Measurements from ENCODE around the gene SPTBN1. TPM values are rescaled to one million over a fixed set of nuclear protein-coding genes. Genes with fewer than 3 reads are reported as not detected.

The SPTBN1 gene
- total and polyA plus RNA-seq, 2 of the 4 experiments (the other 2 are of a cell fraction) = 49.1 to 241 TPM

DNA sequence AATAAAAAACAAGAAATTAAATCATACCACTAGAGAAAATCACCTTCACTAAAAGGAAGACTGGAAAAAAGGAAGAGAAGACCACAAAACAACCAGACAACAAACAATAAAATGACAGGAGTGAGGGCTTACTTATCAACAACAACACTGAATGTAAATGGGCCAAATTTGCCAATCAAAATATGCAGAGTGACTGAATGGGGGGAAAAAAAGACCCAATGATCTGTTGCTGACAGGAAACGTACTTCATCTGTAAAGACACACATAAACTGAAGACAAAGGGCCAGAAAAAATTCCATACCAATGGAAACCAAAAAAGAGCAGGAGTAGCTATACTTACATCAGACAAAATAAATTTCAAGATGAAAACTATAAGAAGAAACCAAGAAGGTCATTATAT, 241.8 kb downstream of the SPTBN1 start:
- no peak overlapping the region for H3K4me3 ChIP-seq (ENCODE audit: insufficient read depth, low read depth, low read length)
- dilution Hi-C loops (cut with HindIII; ENCODE audit: low sequenced_read_pairs, unreplicated experiment) = no loop called here
- no peak overlapping the region for H4K5ac ChIP-seq (ENCODE audit: low read depth, low read length)
- no peak overlapping the region for H2AK5ac ChIP-seq (ENCODE audit: low read depth, low read length)
- H3K4ac ChIP-seq (ENCODE audit: low read depth, low read length) = no peak overlapping the region
- no peaks in the 10 kb centered on the region for H3K36me3 ChIP-seq (ENCODE audit: control insufficient read depth, insufficient read depth, low read length)
- no peak overlapping the region for H2BK15ac ChIP-seq (ENCODE audit: low read depth, low read length)
- H2AK9ac ChIP-seq (replicated peaks; ENCODE audit: low read depth, low read length, poor library complexity) = no peak overlapping the region
- no peaks in the 10 kb centered on the region for H4K20me1 ChIP-seq (ENCODE audit: insufficient read depth, low read length)
- in situ Hi-C loops (cut with MboI; ENCODE audit: low sequenced_read_pairs) = no loop called here
- H2BK5ac ChIP-seq (ENCODE audit: low read depth, low read length, poor library complexity, severe bottlenecking) = no peak overlapping the region
- no peak overlapping the region for H4K91ac ChIP-seq (ENCODE audit: insufficient read depth, low read depth, low read length)
- DNase-seq = no peak
- H3K27me3 ChIP-seq (ENCODE audit: control insufficient read depth, insufficient read depth, low read length) = no peaks in the 10 kb centered on the region
- H3K27ac ChIP-seq (ENCODE audit: insufficient read depth, low read length) = no peak overlapping the region
- no peak overlapping the region for H3K9ac ChIP-seq (ENCODE audit: low read depth, low read length)
- H3K79me1 ChIP-seq (ENCODE audit: low read depth in 1 of 2, low read length in 2 of 2) = no peaks in the 10 kb centered on the region
- CTCF ChIA-PET = no interaction called here
- no TSS peak for BruUV-seq (replicated peaks)
- H3K23ac ChIP-seq (ENCODE audit: low read depth, low read length) = no peak overlapping the region
- no peak overlapping the region for H2AFZ ChIP-seq (replicated peaks; ENCODE audit: low read length, poor library complexity)
- peaks cover 3% of the 10 kb centered on the region; the same call in 1 of the 2 replicates for H3K9me1 ChIP-seq (ENCODE audit: insufficient read depth, low read length)
- intact Hi-C loops (cut with micrococcal nuclease) = no loop called here
- no peak overlapping the region for H3K18ac ChIP-seq (ENCODE audit: low read depth, low read length)
- ATAC-seq (ENCODE audit: low read depth) = no peak
- no peak overlapping the region for H4K8ac ChIP-seq (ENCODE audit: low read depth in 2 of 2, low read length in 2 of 2)
- POLR2A ChIA-PET (ENCODE audit: unreplicated experiment) = no interaction called here
- WGBS, 2 experiments (ENCODE audit: extremely low coverage in 2 of 2, insufficient read length in 1 of 2) = no CpG with 5 or more reads among the region's 1 CpG
- no peaks in the 10 kb centered on the region for H3K4me1 ChIP-seq (ENCODE audit: control insufficient read depth, insufficient read depth, low read length)
- no peak overlapping the region for H3K56ac ChIP-seq (ENCODE audit: extremely low read depth, insufficient read depth, low read length)
- H3K9me3 ChIP-seq (ENCODE audit: control insufficient read depth, insufficient read depth, low read length) = no peaks in the 10 kb centered on the region
- no peak overlapping the region for H3K4me2 ChIP-seq (ENCODE audit: low read depth, low read length)
- no peak overlapping the region for H2BK20ac ChIP-seq (ENCODE audit: low read depth, low read length)
- H3K14ac ChIP-seq (replicated peaks; ENCODE audit: low read depth, low read length) = no peak overlapping the region
- TF ChIP-seq, protein P1, sequence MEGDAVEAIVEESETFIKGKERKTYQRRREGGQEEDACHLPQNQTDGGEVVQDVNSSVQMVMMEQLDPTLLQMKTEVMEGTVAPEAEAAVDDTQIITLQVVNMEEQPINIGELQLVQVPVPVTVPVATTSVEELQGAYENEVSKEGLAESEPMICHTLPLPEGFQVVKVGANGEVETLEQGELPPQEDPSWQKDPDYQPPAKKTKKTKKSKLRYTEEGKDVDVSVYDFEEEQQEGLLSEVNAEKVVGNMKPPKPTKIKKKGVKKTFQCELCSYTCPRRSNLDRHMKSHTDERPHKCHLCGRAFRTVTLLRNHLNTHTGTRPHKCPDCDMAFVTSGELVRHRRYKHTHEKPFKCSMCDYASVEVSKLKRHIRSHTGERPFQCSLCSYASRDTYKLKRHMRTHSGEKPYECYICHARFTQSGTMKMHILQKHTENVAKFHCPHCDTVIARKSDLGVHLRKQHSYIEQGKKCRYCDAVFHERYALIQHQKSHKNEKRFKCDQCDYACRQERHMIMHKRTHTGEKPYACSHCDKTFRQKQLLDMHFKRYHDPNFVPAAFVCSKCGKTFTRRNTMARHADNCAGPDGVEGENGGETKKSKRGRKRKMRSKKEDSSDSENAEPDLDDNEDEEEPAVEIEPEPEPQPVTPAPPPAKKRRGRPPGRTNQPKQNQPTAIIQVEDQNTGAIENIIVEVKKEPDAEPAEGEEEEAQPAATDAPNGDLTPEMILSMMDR (conservative IDR thresholded peaks at IDR 0.05; ENCODE audit: low read depth, low read length) = no peak
- TF ChIP-seq MAZ (IDR thresholded peaks at IDR 0.05; ENCODE audit: borderline replicate concordance, low read depth, low read length) (no peak), FOS (IDR thresholded peaks at IDR 0.05; ENCODE audit: low read depth, low read length) (no peak), CHD1 (IDR thresholded peaks at IDR 0.05; ENCODE audit: low read depth, low read length) (no peak), RFX5 (IDR thresholded peaks at IDR 0.05; ENCODE audit: low read depth, low read length) (no peak), RCOR1 (IDR thresholded peaks at IDR 0.05; ENCODE audit: insufficient replicate concordance, low read length) (no peak), SMC3 (IDR thresholded peaks at IDR 0.05; ENCODE audit: low read depth, low read length) (no peak), CEBPB (IDR thresholded peaks at IDR 0.05; ENCODE audit: low read depth, low read length) (no peak), NFE2L2 (IDR thresholded peaks at IDR 0.05; ENCODE audit: low read depth, low read length) (no peak), RAD21 (IDR thresholded peaks at IDR 0.05; ENCODE audit: low read length) (no peak), MXI1 (IDR thresholded peaks at IDR 0.05; ENCODE audit: borderline replicate concordance, low read depth, low read length) (no peak), POLR2A (IDR thresholded peaks at IDR 0.05; ENCODE audit: low read depth, low read length) (no peak), MAFK (IDR thresholded peaks at IDR 0.05; ENCODE audit: low read depth, low read length) (no peak), BHLHE40 (IDR thresholded peaks at IDR 0.05; ENCODE audit: low read depth, low read length) (no peak)
- TF ChIP-seq, protein P2, sequence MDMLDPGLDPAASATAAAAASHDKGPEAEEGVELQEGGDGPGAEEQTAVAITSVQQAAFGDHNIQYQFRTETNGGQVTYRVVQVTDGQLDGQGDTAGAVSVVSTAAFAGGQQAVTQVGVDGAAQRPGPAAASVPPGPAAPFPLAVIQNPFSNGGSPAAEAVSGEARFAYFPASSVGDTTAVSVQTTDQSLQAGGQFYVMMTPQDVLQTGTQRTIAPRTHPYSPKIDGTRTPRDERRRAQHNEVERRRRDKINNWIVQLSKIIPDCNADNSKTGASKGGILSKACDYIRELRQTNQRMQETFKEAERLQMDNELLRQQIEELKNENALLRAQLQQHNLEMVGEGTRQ (IDR thresholded peaks at IDR 0.05; ENCODE audit: low read depth, low read length) = no peak
- TF ChIP-seq, protein P3, sequence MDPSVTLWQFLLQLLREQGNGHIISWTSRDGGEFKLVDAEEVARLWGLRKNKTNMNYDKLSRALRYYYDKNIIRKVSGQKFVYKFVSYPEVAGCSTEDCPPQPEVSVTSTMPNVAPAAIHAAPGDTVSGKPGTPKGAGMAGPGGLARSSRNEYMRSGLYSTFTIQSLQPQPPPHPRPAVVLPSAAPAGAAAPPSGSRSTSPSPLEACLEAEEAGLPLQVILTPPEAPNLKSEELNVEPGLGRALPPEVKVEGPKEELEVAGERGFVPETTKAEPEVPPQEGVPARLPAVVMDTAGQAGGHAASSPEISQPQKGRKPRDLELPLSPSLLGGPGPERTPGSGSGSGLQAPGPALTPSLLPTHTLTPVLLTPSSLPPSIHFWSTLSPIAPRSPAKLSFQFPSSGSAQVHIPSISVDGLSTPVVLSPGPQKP (IDR thresholded peaks at IDR 0.05; ENCODE audit: borderline replicate concordance, low read depth, low read length) = no peak
- H2BK120ac ChIP-seq (ENCODE audit: low read depth, low read length) = no peak overlapping the region

Measured in IMR-90 (cell line).